ENCODE results near the gene SUPV3L1. TPM values are rescaled to one million over a fixed set of nuclear protein-coding genes. Genes with fewer than 3 reads are reported as not detected.

The SUPV3L1 gene
- total and polyA plus RNA-seq, 12 donors: 23.8 to 139 (median 38.0) TPM

GRCh38 chr10:69224862-69225657 lies 45.0 kb downstream of the SUPV3L1 start:
- no peak for ATAC-seq
- peaks cover 0 to 54% (median 5%) of the 10 kb centered on the region in 9 donors for H3K4me1 ChIP-seq

GRCh38 chr10:69225681-69226080 lies 45.6 kb downstream of the SUPV3L1 start:
- Histone ChIP-seq H3K4me1 (peaks cover 0 to 58% (median 5%) of the 10 kb centered on the region in 9 donors), H3K36me3 (no peaks in the 10 kb centered on the region), H3K4me3 (no peak overlapping the region), H3K27me3 (peaks cover 0 to 2% (median 0%) of the 10 kb centered on the region in 7 donors), H3K27ac (peak overlapping the region in 2 of 10 donors; percentile 28 to 31), H3K9me3 (no peaks in the 10 kb centered on the region)
- DNase-seq: no peak
- intact Hi-C loops (cut with DNase I): no loop called here
- 81 to 90% methylated on average over 10 of the region's 10 CpGs for WGBS, 2 donors
- ATAC-seq: no peak
- TF ChIP-seq CTCF (IDR thresholded peaks at IDR 0.05): no peak

More at GRCh38 chr10:69224862-69225657, 45.0 kb downstream of the SUPV3L1 start:
- intact Hi-C loops (cut with DNase I): no loop called here
- Histone ChIP-seq H3K27ac (peak overlapping the region in 2 of 10 donors; percentile 28 to 31), H3K9me3 (no peaks in the 10 kb centered on the region), H3K4me3 (no peak overlapping the region), H3K27me3 (peaks cover 0 to 4% (median 0%) of the 10 kb centered on the region in 7 donors), H3K36me3 (no peaks in the 10 kb centered on the region)
- TF ChIP-seq CTCF (IDR thresholded peaks at IDR 0.05): no peak
- DNase-seq: no peak
- WGBS, 2 donors: 63 to 71% methylated on average over 10 of the region's 10 CpGs

- TF ChIP-seq CTCF (IDR thresholded peaks at IDR 0.05): no peak
- intact Hi-C loops (cut with DNase I): no loop called here
- H3K27ac ChIP-seq: no peak overlapping the region
- no peaks in the 10 kb centered on the region for H3K9me3 ChIP-seq
- no peaks in the 10 kb centered on the region for H3K27me3 ChIP-seq
- H3K36me3 ChIP-seq: no peaks in the 10 kb centered on the region
- H3K4me3 ChIP-seq: no peak overlapping the region
- no peak for DNase-seq
- peaks cover 0 to 54% (median 5%) of the 10 kb centered on the region in 9 donors for H3K4me1 ChIP-seq
- 82 to 84% methylated on average over 14 of the region's 14 CpGs for WGBS, 2 donors
- ATAC-seq: no peak
Observed at GRCh38 chr10:69226919-69227450, 47.0 kb downstream of the SUPV3L1 start.

- WGBS, 2 donors: 89 to 97% methylated on average over 2 of the region's 2 CpGs
- Histone ChIP-seq H3K9me3 (no peaks in the 10 kb centered on the region), H3K27ac (peak overlapping the region in 1 of 10 donors; percentile 84), H3K27me3 (no peaks in the 10 kb centered on the region), H3K4me3 (no peak overlapping the region), H3K36me3 (no peaks in the 10 kb centered on the region), H3K4me1 (peaks cover 0 to 47% (median 5%) of the 10 kb centered on the region in 9 donors)
- ATAC-seq (no peak), DNase-seq (no peak)
- intact Hi-C loops (cut with DNase I): no loop called here
- no peak for TF ChIP-seq CTCF (IDR thresholded peaks at IDR 0.05)
Observed at GRCh38 chr10:69228151-69228550, 48.1 kb downstream of the SUPV3L1 start.
